ENCODE data around the gene VTA1.
"Not testable (repeated sequence)": the region's sequence is repeated elsewhere in the genome, so short reads cannot be mapped to it uniquely, and the experiment has no call there.

VTA1 gene
- total RNA-seq, result 39.4 reads per million, percentile 63 among the genes with 10 or more reads in this experiment

- DNase-seq, result peak; percentile 98
These were observed at the start of gene VTA1, which contains the start of gene NMBR for GRCh38 chr6:142146828-142147662. VTA1 (plus strand) TSS chr6:142147263; CDS start chr6:142147288, 25 bp downstream. NMBR (minus strand) TSS chr6:142147122; CDS start chr6:142088658, 58,464 bp downstream.

GRCh38 chr6:142104820-142105219 lies 42.2 kb upstream of the VTA1 start:
- DNase-seq, result not testable (repeated sequence)

GRCh38 chr6:142110820-142111219 lies 36.2 kb upstream of the VTA1 start:
- not testable (repeated sequence) for DNase-seq

- DNase-seq, result peak; percentile 65
These were observed 34.5 kb upstream of the VTA1 start for GRCh38 chr6:142112451-142113061.

- no peak for DNase-seq
These were observed 29.7 kb upstream of the VTA1 start for GRCh38 chr6:142117366-142117765.

- DNase-seq, result no peak
These were observed 28.7 kb upstream of the VTA1 start for GRCh38 chr6:142118328-142118727.

- DNase-seq, result no peak
These were observed 28.1 kb upstream of the VTA1 start for GRCh38 chr6:142118925-142119324.

GRCh38 chr6:142121342-142121741 lies 25.7 kb upstream of the VTA1 start:
- no peak for DNase-seq

- no peak for DNase-seq
These were observed 16.2 kb upstream of the VTA1 start for GRCh38 chr6:142130814-142131213.

- no peak for DNase-seq
These were observed 14.4 kb upstream of the VTA1 start, which contains the start of gene GJE1 for GRCh38 chr6:142132625-142133024. GJE1 (plus strand) TSS chr6:142132925; CDS start chr6:142133159, 234 bp downstream.

- no peak for DNase-seq
These were observed 8.2 kb upstream of the VTA1 start for GRCh38 chr6:142138876-142139275.

- not testable (repeated sequence) for DNase-seq
These were observed 5.5 kb upstream of the VTA1 start for GRCh38 chr6:142141531-142141930.

- no peak for DNase-seq
These were observed 5.7 kb downstream of the VTA1 start for GRCh38 chr6:142152746-142153145.

- no peak for DNase-seq
These were observed 6.1 kb downstream of the VTA1 start for GRCh38 chr6:142153196-142153595.

- DNase-seq, result no peak
These were observed 7.3 kb downstream of the VTA1 start for GRCh38 chr6:142154336-142154735.

- DNase-seq, result no peak
These were observed 8.0 kb downstream of the VTA1 start for GRCh38 chr6:142155091-142155490.

GRCh38 chr6:142155895-142156757 lies 9.1 kb downstream of the VTA1 start:
- DNase-seq, result no peak

GRCh38 chr6:142156758-142157068 lies 9.7 kb downstream of the VTA1 start:
- DNase-seq, result not testable (repeated sequence)

- DNase-seq, result no peak
These were observed 15.7 kb downstream of the VTA1 start for GRCh38 chr6:142162780-142163179.

- no peak for DNase-seq
These were observed 18.2 kb downstream of the VTA1 start for GRCh38 chr6:142165227-142165626.

- DNase-seq, result no peak
These were observed 20.0 kb downstream of the VTA1 start for GRCh38 chr6:142167071-142167470.

- DNase-seq, result no peak
These were observed 20.4 kb downstream of the VTA1 start for GRCh38 chr6:142167486-142167885.

- no peak for DNase-seq
These were observed 24.3 kb downstream of the VTA1 start for GRCh38 chr6:142171351-142171750.

Measured in effector CD4-positive, alpha-beta T cell (primary cell).